AG08396 (cell line): ENCODE data around the gene ADGRG3.
A peak's percentile ranks its signal among the peaks of the same experiment; 100 is the strongest.

ENCODE experiments used
- DNase-seq: peaks from one replicate; pipeline ENCODE4 v3.0.0; 2012; ENCODE audit warnings: low spot score, mixed read lengths

The ADGRG3 gene

GRCh38 chr16:57681950-57682728 lies 14.0 kb downstream of the ADGRG3 start:
- no peak for DNase-seq

- no peak for DNase-seq
These were observed 14.9 kb downstream of the ADGRG3 start for GRCh38 chr16:57682809-57683635.

- no peak for DNase-seq
These were observed 15.8 kb downstream of the ADGRG3 start for GRCh38 chr16:57683636-57684545.

- DNase-seq, result no peak
These were observed 16.7 kb downstream of the ADGRG3 start for GRCh38 chr16:57684626-57685358.

DNA sequence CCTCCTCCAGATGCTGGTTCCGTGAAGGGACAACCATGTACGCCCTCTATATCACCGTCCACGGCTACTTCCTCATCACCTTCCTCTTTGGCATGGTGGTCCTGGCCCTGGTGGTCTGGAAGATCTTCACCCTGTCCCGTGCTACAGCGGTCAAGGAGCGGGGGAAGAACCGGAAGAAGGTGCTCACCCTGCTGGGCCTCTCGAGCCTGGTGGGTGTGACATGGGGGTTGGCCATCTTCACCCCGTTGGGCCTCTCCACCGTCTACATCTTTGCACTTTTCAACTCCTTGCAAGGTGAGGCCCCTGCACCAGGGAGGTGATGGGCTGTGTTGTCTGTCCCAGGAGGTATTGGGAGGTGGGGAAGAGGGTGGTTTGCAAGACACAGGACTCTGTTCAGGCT lies 17.5 kb downstream of the ADGRG3 start:
- DNase-seq, result no peak

DNA sequence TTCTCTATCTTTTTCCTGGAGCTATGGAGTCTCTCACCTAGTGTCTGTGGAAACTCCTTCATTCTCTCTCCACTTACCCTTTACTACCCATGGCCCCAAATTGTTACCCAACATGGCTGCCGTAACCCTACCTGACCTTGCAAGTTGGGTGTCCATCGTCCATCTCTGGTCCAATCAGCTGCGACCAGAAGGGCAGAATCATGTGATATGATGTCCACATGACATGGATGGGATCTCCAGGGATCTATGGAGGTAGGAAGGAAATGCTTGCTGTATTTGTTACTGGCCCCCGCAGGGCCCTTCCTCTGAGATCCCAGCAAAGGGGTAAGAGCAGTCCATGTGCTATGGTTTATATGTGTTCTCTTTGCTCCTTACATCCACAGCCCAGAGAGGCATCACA lies 18.5 kb downstream of the ADGRG3 start:
- no peak for DNase-seq

DNA sequence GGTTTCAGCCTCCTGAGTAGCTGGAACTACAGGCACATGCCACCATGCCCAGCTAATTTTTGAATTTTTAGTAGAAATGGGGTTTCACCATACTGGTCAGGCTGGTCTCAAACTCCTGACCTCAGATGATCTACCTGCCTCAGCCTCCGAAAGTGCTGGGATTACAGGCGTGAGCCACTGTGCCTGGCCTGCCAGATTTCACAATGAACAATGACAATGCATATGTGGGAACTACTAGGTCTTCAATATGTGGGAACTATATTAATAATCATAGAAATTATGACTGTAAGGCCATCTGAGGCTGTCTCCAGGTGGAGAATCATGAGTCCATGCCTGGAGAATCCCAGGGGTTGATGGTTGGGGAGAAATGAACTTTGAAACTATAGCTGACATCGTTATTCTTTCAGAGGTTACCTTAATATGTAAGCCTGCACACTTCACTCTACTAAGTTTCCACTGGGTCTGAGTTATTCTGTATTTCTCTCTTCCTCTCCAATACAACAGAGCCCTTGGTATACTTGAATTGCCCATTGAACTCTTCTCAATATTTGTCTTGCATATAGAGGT lies 19.3 kb downstream of the ADGRG3 start:
- DNase-seq, result no peak

DNA sequence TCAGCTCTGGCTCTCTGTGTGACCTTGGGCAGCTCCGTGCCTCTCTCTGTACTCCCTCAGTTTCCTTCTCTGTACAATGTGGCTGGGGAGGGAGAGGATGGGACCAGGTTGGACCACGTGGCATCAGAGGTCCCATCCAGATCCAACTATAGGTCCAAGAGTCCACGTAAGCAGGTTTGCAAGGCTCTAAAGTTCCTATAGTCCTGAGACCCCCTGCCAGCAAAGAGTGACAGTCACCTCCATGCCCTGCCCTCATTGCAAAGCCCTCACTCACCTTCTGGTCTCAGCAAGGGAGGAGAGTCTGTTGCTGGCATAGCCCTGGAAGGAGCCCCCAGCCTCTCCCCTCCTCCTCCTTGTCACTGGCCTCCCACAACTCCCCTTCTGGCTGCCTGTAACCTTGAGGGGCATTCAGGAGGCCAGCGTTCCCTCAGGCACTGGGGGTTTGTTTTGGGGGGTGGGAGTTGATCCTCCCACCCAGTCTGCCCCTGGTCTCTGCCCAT lies 20.4 kb downstream of the ADGRG3 start:
- DNase-seq, result no peak

DNA sequence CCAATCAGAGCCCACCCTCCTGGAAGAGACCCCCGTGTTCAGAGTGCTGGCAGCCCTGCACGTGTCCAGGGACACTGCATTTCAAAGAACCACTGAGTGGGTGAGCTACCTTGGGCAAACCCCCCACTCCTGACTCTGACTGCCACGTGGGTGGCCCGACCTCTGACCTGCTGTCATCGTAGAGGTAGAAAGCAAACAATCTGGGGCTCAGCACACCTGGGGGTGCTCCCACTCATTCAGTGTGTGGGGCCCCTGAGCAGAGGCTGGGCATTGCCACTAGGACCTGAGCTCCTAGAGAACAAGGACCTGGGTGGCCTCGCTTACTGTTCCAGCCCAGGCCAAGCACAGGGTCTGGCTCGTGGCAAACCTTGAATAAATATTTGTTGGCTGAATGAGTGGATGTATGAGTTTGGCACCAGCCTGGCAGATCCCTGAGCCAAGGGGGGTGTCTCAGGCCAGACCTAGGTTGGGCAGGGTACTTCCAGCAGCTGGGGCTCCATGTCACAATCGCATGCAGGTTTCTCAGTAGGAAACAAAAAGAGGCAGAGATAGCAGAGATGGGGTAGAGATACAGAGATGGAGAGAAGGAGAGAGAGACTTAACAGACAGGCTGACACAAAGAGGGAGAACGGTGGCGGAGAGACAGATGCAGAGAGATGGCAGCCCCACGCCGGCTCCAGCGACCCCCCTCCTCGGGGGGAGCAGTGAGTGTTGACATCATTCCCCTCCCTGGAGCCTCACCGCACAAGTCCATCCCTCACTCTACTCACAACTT lies 21.1 kb downstream of the ADGRG3 start:
- DNase-seq, result no peak

DNA sequence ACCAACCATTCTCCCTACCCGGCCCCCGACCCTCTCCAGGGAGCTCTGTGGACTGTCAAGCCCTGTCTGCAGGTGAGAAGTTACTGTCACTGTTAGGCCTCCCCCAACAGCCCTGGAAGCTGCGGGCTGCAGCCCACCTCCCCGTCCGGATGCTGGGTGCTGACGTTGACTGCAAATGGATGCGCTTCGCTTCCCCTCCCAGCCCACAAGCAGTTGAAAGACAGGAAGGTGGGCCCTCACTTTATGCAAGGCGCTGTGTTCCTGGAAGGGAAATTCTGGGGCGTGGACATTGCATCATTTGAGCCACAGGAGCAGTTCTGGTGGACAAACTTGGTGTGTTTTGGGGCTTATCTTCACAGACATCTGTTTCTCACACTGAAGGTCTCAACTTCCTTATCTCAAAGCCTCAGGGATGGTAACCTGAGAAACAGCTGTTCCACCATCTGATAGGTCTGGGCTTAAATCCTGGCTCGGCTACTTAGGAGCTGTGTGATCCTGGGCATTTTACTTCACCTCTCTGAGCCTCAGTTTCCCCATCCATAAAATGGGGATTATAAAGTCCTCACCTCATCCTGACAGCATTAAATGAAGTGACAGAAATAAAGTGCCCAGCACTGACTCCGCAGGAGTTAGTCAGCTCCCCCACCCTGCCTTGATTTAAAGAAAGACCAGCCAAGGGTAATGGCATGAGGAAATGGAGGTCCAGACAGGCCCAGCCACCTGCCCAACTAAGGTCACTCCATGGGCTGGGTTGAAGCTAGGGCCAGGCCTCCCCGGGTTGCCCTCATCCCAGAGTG lies 21.9 kb downstream of the ADGRG3 start:
- DNase-seq, result no peak

DNA sequence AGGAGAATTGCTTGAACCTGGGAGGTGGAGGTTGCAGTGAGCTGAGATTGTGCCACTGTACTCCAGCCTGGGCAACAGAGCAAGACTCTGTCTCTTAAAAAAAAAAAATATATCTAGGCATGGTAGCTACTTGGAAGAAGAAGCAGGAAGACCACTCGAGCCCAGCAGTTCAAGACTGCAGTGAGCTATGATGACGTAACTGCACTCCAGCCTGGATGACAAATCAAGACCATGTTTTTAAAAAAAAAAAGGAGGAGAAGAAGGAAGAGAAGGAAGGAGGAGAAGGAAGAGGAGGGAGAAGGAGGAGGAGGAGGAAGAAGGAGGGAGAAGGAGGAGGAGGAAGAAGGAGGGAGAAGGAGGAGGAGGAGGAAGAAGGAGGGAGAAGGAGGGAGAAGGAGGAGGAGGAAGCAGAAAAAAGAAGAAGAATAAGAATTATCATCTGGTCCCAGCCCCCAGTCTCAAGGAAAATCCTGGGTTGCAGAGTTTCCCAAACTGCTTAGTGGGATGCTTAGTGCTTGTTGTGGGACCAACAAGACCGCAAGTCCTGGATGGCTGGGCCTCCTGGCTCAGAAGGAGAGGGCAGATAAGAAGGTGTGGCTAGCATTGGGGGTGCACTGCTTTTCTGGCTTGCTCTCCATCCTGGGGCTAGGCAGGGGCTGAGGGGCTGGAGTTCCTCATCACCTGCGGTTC lies 22.8 kb downstream of the ADGRG3 start:
- DNase-seq, result no peak

DNA sequence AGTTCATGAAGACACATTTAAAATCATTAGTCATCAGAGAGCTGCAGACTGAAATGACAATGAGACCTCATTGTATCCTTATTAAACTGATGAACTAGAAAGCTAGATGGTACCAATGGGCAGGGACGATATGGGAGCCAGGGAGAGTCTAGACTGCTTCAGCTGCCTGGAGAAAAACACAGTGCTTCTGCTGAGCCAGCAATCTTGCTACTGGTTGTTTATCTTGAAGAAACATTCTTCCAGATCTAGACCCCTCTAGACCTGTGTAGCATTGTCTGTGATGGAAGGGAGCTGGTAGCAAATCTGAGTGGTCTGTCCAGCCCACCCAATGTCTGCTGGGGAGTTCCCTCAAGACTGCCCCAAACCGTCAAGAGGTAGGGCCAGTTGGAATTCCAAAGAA lies 24.5 kb downstream of the ADGRG3 start:
- DNase-seq, result no peak

DNA sequence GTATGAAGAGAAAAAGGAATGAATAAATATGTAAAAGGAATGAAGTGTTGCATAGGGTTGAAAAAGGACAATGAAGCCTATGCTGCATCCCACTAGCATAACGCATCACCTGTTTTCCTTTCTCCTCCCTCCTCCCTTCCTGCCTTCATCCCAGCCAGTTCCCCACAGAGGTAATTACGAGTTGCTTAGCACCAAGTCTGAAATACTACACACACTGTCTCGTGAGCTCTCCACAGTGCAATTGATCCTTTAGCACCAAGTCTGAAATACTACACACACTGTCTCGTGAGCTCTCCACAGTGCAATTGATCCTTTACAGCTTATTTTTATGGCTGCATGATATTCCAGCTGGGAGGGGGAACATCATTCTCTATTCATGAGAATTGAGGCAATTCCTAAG lies 25.4 kb downstream of the ADGRG3 start:
- DNase-seq, result no peak

GRCh38 chr16:57694231-57694724 lies 26.2 kb downstream of the ADGRG3 start:
- no peak for DNase-seq

- DNase-seq, result peak; percentile 63
These were observed 26.9 kb downstream of the ADGRG3 start, which contains the start of gene DRC7 for GRCh38 chr16:57694725-57695679. Gene DRC7, plus strand, starts transcription at chr16:57694806. Its CDS starts 3,144 bp downstream, at chr16:57697950.

DNA sequence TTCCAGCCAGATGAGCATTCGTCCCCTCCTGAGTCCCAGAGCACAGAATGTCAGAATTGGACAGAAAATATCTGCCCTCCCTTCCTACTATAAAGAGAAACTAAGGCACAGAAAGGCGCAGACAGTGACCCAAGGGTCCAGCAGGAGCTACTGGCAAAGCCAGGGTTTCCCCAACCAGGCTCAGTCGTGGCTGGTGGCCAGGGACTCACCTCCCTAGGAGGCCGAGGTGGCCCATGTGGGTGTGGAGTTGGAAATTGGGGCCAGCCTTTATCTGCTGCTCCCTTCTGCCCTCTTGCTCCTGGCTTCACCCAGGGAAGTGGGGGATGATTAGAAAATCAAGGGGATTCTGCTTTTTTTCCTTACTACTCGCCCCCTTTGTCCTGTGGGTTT lies 27.6 kb downstream of the ADGRG3 start:
- DNase-seq, result no peak

GRCh38 chr16:57696240-57696639 lies 28.1 kb downstream of the ADGRG3 start:
- no peak for DNase-seq
